GM19324 (cell line): ENCODE measurements around the gene CIROP.

Experiments used
- ATAC-seq: cut with Tn5 transposase; IDR thresholded peaks from one replicate; pipeline ENCODE4 v1.9.1; 2021; ENCODE audit warnings: mild to moderate bottlenecking, moderate library complexity; ENCODE audit not compliant: unreplicated experiment, low FRiP score

Gene CIROP, protein sequence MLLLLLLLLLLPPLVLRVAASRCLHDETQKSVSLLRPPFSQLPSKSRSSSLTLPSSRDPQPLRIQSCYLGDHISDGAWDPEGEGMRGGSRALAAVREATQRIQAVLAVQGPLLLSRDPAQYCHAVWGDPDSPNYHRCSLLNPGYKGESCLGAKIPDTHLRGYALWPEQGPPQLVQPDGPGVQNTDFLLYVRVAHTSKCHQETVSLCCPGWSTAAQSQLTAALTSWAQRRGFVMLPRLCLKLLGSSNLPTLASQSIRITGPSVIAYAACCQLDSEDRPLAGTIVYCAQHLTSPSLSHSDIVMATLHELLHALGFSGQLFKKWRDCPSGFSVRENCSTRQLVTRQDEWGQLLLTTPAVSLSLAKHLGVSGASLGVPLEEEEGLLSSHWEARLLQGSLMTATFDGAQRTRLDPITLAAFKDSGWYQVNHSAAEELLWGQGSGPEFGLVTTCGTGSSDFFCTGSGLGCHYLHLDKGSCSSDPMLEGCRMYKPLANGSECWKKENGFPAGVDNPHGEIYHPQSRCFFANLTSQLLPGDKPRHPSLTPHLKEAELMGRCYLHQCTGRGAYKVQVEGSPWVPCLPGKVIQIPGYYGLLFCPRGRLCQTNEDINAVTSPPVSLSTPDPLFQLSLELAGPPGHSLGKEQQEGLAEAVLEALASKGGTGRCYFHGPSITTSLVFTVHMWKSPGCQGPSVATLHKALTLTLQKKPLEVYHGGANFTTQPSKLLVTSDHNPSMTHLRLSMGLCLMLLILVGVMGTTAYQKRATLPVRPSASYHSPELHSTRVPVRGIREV

DNA sequence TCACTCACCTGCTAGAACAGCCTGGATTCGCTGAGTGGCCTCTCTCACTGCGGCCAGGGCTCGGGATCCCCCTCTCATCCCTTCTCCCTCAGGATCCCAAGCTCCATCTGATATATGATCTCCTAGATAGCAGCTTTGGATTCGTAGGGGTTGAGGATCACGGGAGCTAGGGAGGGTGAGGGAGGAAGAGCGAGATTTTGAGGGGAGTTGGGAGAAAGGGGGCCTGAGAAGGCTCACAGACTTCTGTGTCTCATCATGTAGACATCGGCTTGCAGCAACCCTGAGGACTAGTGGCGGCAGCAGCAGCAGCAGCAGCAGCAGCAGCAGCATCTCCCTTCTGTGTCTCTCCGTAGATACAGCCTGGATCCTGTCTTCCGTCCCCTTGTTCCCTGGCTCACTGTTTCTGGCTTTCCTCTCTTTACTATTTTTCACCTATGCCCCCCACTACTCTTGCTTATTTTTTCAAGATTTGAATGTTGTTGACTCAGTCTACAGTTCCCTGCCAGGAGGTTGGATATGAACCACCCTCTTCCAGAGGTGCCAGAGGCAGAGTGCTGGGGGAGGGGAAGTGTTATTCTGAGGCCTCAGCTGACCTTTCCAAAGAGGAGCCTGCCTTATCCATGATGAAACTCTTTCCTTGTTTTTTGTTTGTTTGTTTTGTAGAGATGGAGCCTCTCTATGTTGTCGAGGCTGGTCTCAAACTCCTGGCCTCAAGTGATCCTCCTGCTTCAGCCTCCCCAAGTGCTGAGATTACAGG lies at the start of gene CIROP:
TSS of gene CIROP (minus strand) at position 399 of the 757 bp plus-strand sequence. CDS start at position 330, 69 bp downstream.
- no peak for ATAC-seq

- ATAC-seq: no peak
These were observed 49.3 kb upstream of the CIROP start for GRCh38 chr14:23153851-23154796.

- ATAC-seq: no peak
These were observed 46.6 kb upstream of the CIROP start for GRCh38 chr14:23151342-23151741.

DNA sequence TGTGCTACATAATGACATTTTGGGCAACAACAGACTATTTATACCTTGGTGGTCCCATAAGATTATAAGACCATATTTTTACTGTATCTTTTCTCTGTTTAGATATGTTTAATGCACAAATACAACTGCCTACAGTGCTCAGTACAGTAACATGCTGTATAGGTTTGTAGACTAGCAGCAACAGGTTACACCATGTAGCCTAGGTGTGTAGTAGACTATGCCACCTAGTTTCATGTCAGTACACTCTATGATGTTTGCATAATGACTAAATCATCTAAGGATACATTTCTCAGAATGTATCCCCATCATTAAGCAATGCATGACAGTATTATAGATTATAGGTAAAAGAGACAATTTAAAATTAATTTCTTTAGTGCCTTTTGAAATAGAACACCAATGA lies 45.0 kb upstream of the CIROP start:
- ATAC-seq: no peak

DNA sequence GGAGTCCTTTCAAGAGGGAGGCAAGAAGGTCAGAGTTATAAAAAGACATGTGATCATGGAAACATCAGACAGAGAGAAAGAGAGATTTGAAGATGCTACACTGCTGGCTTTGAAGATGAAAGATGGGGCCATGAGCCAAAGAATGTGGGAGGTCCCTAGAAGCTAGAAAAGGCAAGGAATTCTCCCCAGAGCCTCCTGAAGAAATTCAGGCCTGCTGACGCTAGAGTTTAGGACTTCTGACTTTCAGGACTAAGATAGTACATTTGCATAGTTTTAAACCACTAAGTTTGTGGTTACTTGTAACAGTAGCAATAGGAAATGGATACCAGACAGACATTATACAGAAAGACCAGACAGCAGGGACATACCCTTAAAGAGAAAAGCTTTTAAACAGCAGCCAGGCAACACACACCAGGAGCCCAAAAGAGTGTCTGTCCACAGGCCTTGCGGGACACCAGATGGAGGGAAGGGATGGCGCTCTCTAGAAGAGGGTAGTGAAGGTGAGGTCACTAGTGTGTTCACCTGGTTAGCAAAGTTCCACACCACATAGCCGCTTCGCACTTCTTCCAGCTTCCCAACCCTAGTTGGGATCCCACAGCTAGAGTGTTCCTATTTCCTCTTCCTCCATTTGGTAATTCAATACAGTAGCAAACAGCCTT lies 43.9 kb upstream of the CIROP start:
- no peak for ATAC-seq

DNA sequence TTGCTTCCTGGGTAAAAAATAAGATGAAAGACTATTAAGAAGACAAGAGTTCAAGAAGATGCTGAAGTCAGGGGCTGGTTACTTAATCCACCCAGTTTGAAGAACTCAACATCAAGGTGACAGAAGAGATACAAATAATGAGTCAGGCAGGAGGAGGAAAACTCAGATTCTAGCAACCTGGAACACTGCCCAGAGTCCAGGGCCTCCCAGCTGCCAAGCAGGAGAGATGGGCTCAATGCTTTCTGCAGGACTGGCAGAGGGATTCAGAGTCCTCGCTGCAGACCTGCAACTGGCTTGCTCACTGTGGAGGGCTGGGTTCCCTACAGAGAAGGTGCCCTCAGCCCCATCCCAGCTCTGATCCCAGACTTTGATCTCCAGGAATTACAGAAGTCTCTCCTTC lies 42.9 kb upstream of the CIROP start:
- no peak for ATAC-seq

- no peak for ATAC-seq
These were observed 42.2 kb upstream of the CIROP start for GRCh38 chr14:23146980-23147379.

DNA sequence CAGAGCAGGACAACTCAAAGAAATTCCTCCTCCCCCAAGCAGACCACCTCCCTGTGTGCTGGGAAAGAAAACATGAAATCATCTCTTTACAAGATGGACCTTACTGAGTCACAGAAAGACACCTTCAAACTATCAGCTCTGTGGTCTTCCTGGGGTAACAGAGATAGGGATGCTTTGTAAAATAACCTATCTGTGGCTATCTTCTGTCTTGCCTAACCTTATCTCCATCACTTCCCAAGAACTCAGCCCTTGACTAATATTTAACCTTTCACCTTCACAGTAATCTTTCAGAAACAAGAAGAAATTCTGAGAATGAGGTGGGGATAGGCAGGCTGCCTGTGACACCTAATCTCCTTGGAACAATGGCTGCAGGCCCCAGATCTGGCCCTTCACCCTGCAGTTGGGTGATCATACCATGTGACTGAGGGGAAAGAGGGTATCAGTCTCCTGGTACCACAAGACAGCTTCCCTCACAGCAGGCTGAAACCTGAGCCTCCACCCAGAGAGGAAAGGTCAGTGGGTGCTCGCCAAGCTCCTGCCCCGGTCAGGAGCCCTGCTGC lies 41.6 kb upstream of the CIROP start:
- no peak for ATAC-seq

DNA sequence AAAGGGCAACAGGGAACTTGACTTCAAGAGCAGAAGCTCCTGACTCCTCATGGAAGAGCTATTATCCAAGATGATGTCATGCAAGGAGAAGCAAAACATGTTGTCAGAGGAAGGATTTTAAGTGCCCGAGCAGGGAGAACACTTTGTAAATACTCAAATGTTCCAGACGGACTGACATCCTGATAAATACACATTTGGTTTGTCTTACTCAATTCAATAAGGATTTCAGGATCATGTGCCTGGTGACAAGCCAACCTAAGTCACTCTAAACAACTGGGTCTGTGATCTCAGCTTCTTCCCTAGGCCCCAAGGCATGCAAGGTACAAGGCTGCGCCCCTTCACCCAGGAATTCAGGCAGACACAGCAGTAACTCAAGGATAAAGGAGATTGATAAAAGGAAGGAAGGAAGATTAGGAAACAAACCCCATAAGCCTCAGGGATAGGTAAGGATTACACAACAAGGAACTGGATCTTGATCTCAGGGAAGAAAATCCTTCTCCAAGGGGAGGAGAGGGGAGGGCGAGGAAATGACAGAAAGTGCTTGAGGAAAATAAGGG lies 41.1 kb upstream of the CIROP start:
- no peak for ATAC-seq

DNA sequence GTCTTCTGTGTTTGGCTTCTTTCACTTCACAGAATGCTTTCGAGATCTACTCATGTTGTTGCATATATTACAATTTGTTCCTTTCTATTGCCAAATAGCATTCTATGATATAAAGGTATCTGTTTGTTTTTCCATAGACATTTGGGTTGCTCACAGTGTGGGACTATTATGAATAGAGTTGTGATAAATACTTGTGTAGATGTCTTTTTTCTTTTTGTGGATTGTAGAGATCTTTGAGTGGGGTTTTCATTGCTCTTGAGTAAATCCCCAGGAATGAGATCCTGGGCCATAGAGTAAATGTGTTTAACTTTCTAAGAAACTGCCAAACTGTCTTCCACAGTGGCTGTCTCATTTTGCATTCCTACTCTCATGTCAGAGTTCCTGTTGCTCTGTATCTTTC lies 39.1 kb upstream of the CIROP start:
- ATAC-seq: no peak

DNA sequence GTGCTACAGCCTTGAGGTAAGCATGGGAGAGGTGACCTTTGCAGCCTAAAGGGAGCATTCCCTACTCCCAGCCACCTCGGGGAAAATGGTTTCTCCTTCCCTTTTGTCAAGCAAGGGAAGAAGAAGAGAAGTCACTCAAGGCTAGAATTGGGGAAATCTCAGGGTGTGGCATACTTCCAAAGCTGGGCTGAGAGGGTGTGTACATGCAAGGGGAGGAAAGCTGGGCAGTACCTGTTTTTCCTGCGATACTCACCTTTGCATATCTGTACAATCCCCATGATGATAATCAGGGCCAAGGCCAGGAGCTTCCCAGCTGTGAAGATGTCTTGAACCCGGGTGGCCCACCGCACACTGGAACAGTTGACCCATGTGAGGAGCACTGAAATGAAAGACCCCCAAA lies 38.0 kb upstream of the CIROP start:
- no peak for ATAC-seq

DNA sequence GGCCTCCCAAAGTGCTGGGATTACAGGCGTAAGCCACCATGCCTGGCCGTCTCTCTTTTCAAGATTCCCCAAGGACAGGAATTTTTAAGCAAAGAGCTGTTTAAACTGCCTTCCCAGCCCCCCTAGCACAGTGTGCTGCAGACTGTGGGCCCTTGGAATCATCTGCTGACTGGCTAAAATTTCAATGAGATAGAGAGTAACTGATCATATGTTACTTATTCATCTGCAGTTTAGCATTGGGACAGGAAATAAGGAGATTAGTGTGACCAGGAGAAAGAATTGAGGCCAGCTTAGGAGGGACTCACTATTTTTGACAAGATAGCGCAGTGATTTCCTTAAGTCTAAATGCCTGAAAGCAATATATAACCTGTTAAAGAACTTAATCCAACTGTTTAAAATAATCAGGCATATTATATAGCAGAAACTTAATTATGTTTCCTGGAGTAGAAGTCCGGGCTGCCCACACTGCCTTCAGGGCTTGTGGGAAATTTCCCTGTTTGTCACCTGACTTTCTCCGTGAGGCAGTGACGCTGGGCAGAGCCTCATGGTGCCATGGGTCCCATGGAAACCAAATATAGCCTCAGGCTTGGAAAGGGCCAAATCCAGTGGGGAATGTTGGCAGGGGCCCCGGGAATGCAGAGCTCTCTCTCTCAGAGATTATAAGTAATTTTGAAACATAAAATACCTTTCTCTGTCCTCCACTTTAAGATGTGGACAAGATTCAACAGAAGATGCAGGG lies 37.1 kb upstream of the CIROP start:
- ATAC-seq: no peak

- no peak for ATAC-seq
These were observed 35.6 kb upstream of the CIROP start for GRCh38 chr14:23140371-23140770.

GRCh38 chr14:23139874-23140273 lies 35.1 kb upstream of the CIROP start:
- ATAC-seq: no peak

GRCh38 chr14:23137813-23138535 lies 33.2 kb upstream of the CIROP start:
- no peak for ATAC-seq

GRCh38 chr14:23137192-23137812 lies 32.5 kb upstream of the CIROP start:
- no peak for ATAC-seq

GRCh38 chr14:23136566-23137133 lies 31.9 kb upstream of the CIROP start:
- ATAC-seq: no peak
